T follicular helper cell (primary cell): ENCODE data around the gene F11.
"Not testable (repeated sequence)": the region's sequence is repeated elsewhere in the genome, so short reads cannot be mapped to it uniquely, and the experiment has no call there.

ENCODE experiments used
- DNase-seq: peaks from one replicate; pipeline ENCODE4 v3.0.0-alpha.2; 2020; ENCODE audit warnings: low read depth

F11 gene

GRCh38 chr4:186298031-186298647, 32.1 kb downstream of the F11 start:
- no peak for DNase-seq

- no peak for DNase-seq
Observed at GRCh38 chr4:186299291-186299690, 33.3 kb downstream of the F11 start.

GRCh38 chr4:186300659-186301390, 34.8 kb downstream of the F11 start:
- no peak for DNase-seq

- DNase-seq, result no peak
Observed at GRCh38 chr4:186304216-186304615, 38.2 kb downstream of the F11 start.

- DNase-seq, result no peak
Observed at GRCh38 chr4:186304866-186305505, 39.0 kb downstream of the F11 start.

- DNase-seq, result no peak
Observed at GRCh38 chr4:186307497-186307896, 41.5 kb downstream of the F11 start.

- no peak for DNase-seq
Observed at GRCh38 chr4:186307916-186308315, 41.9 kb downstream of the F11 start.

- DNase-seq, result no peak
Observed at GRCh38 chr4:186318481-186318880, 52.5 kb downstream of the F11 start.

- not testable (repeated sequence) for DNase-seq
Observed at GRCh38 chr4:186324660-186325059, 58.7 kb downstream of the F11 start.

- no peak for DNase-seq
Observed at GRCh38 chr4:186326391-186326790, 60.4 kb downstream of the F11 start.

GRCh38 chr4:186329372-186329771, 63.4 kb downstream of the F11 start:
- DNase-seq, result no peak

- no peak for DNase-seq
Observed at GRCh38 chr4:186330368-186330767, 64.4 kb downstream of the F11 start.

GRCh38 chr4:186335793-186336192, 69.8 kb downstream of the F11 start:
- DNase-seq, result no peak
